ENCODE data around the gene CAMK1D.
A peak's percentile ranks its signal among the peaks of the same experiment; 100 is the strongest.

CAMK1D gene

GRCh38 chr10:12644380-12645144 is 295.2 kb downstream of the CAMK1D start:
- no peak for DNase-seq (ENCODE audit: low read depth in 1 of 2, low spot score in 1 of 2)

GRCh38 chr10:12645449-12645848 is 296.1 kb downstream of the CAMK1D start:
- no peak for DNase-seq (ENCODE audit: low read depth in 1 of 2, low spot score in 1 of 2)

GRCh38 chr10:12649012-12649584 is 299.8 kb downstream of the CAMK1D start:
- DNase-seq (ENCODE audit: low read depth in 1 of 2, low spot score in 1 of 2), result no peak

- DNase-seq (ENCODE audit: low read depth in 1 of 2, low spot score in 1 of 2), result no peak
Measured at GRCh38 chr10:12650122-12650521, 300.8 kb downstream of the CAMK1D start.

GRCh38 chr10:12650538-12651298 is 301.4 kb downstream of the CAMK1D start:
- DNase-seq (ENCODE audit: low read depth in 1 of 2, low spot score in 1 of 2), result no peak

- DNase-seq (ENCODE audit: low read depth in 1 of 2, low spot score in 1 of 2), result no peak
Measured at GRCh38 chr10:12655940-12656339, 306.6 kb downstream of the CAMK1D start.

GRCh38 chr10:12656518-12657142 is 307.3 kb downstream of the CAMK1D start:
- peak in 1 of 2 donors; percentile 13 for DNase-seq (ENCODE audit: low read depth in 1 of 2, low spot score in 1 of 2)

- no peak for DNase-seq (ENCODE audit: low read depth in 1 of 2, low spot score in 1 of 2)
Measured at GRCh38 chr10:12657489-12657888, 308.1 kb downstream of the CAMK1D start.

GRCh38 chr10:12658526-12658925 is 309.2 kb downstream of the CAMK1D start:
- DNase-seq (ENCODE audit: low read depth in 1 of 2, low spot score in 1 of 2), result no peak

GRCh38 chr10:12659706-12660105 is 310.4 kb downstream of the CAMK1D start:
- DNase-seq (ENCODE audit: low read depth in 1 of 2, low spot score in 1 of 2), result no peak

GRCh38 chr10:12660812-12661211 is 311.5 kb downstream of the CAMK1D start:
- no peak for DNase-seq (ENCODE audit: low read depth in 1 of 2, low spot score in 1 of 2)

GRCh38 chr10:12661671-12662070 is 312.3 kb downstream of the CAMK1D start:
- no peak for DNase-seq (ENCODE audit: low read depth in 1 of 2, low spot score in 1 of 2)

GRCh38 chr10:12663863-12664262 is 314.5 kb downstream of the CAMK1D start:
- DNase-seq (ENCODE audit: low read depth in 1 of 2, low spot score in 1 of 2), result no peak

GRCh38 chr10:12665501-12665900 is 316.2 kb downstream of the CAMK1D start:
- no peak for DNase-seq (ENCODE audit: low read depth in 1 of 2, low spot score in 1 of 2)

- DNase-seq (ENCODE audit: low read depth in 1 of 2, low spot score in 1 of 2), result no peak
Measured at GRCh38 chr10:12667052-12667451, 317.7 kb downstream of the CAMK1D start.

- DNase-seq (ENCODE audit: low read depth in 1 of 2, low spot score in 1 of 2), result no peak
Measured at GRCh38 chr10:12668634-12669033, 319.3 kb downstream of the CAMK1D start.

GRCh38 chr10:12670004-12670403 is 320.7 kb downstream of the CAMK1D start:
- no peak for DNase-seq (ENCODE audit: low read depth in 1 of 2, low spot score in 1 of 2)

GRCh38 chr10:12675186-12675585 is 325.8 kb downstream of the CAMK1D start:
- no peak for DNase-seq (ENCODE audit: low read depth in 1 of 2, low spot score in 1 of 2)

GRCh38 chr10:12679636-12680035 is 330.3 kb downstream of the CAMK1D start:
- DNase-seq (ENCODE audit: low read depth in 1 of 2, low spot score in 1 of 2), result no peak

GRCh38 chr10:12681252-12681651 is 331.9 kb downstream of the CAMK1D start:
- no peak for DNase-seq (ENCODE audit: low read depth in 1 of 2, low spot score in 1 of 2)

- DNase-seq (ENCODE audit: low read depth in 1 of 2, low spot score in 1 of 2), result no peak
Measured at GRCh38 chr10:12684784-12685183, 335.4 kb downstream of the CAMK1D start.

Measured in activated CD4-positive, alpha-beta T cell treated with anti-CD3 and anti-CD28 coated beads, Interleukin-2, amount 50 U/mL, for 24 hours (primary cell).